Cardiac fibroblast (primary cell): ENCODE data around the gene MED20.

Experiments used
- DNase-seq, 2 donors: peaks; one replicate each; pipeline versions ENCODE4 v3.0.0 to v3.0.0-alpha.2; 2010; ENCODE audit warnings: low read depth in 2 of 2
- H3K4me3 ChIP-seq, 2 donors: replicated peaks in 1 of 2; 1 replicate in 1 of 2; 2 replicates in 1 of 2; pipeline ENCODE4 v1.5.1; 2011; ENCODE audit warnings: low read depth in 2 of 2, low read length in 2 of 2, mild to moderate bottlenecking in 2 of 2, moderate library complexity in 1 of 2
- CTCF ChIP-seq: IDR thresholded peaks from one replicate; pipeline ENCODE4 v1.5.1; 2011; ENCODE audit warnings: low read depth, mild to moderate bottlenecking, low read length, inconsistent platforms

Gene MED20

GRCh38 chr6:41892921-41893564 lies 27.9 kb downstream of the MED20 start:
- DNase-seq, result no peak
- no peak for TF ChIP-seq CTCF
- no peak overlapping the region for H3K4me3 ChIP-seq

GRCh38 chr6:41887331-41887751 lies 33.6 kb downstream of the MED20 start:
- TF ChIP-seq CTCF, result no peak
- no peak for DNase-seq
- H3K4me3 ChIP-seq, result no peak overlapping the region

- no peak for TF ChIP-seq CTCF
- no peak overlapping the region for H3K4me3 ChIP-seq
- no peak for DNase-seq
These were observed 35.0 kb downstream of the MED20 start for GRCh38 chr6:41885930-41886329.

GRCh38 chr6:41884957-41885356 lies 36.0 kb downstream of the MED20 start:
- no peak for DNase-seq
- H3K4me3 ChIP-seq, result no peak overlapping the region
- no peak for TF ChIP-seq CTCF

GRCh38 chr6:41881506-41881905 lies 39.4 kb downstream of the MED20 start:
- DNase-seq, result no peak
- TF ChIP-seq CTCF, result no peak
- no peak overlapping the region for H3K4me3 ChIP-seq

- no peak for TF ChIP-seq CTCF
- peak; percentile 23 to 72 for DNase-seq
- H3K4me3 ChIP-seq, result no peak overlapping the region
These were observed 42.0 kb downstream of the MED20 start for GRCh38 chr6:41878961-41879405.

- no peak overlapping the region for H3K4me3 ChIP-seq
- TF ChIP-seq CTCF, result no peak
- peak; percentile 31 to 83 for DNase-seq
These were observed 42.7 kb downstream of the MED20 start for GRCh38 chr6:41878246-41878645.
